ENCODE results near the gene MEAK7.

Gene MEAK7

GRCh38 chr16:84496991-84497390 is 7.5 kb downstream of the MEAK7 start:
- no peaks in the 10 kb centered on the region for H3K9me3 ChIP-seq (ENCODE audit: low read depth, low read length)
- no peak overlapping the region for H3K9ac ChIP-seq (ENCODE audit: insufficient read length)
- H3K36me3 ChIP-seq (ENCODE audit: insufficient read depth, low read length), result no peaks in the 10 kb centered on the region
- H3K4me3 ChIP-seq, result no peak overlapping the region
- TF ChIP-seq POLR2AphosphoS5 (IDR thresholded peaks at IDR 0.05; ENCODE audit: borderline replicate concordance, low read depth, low read length) (no peak), EZH2 (IDR thresholded peaks at IDR 0.05) (no peak), FOXP2 (optimal IDR thresholded peaks at IDR 0.05; ENCODE audit: control extremely low read depth, extremely low read length, insufficient read depth) (no peak)
- H3K27ac ChIP-seq, result no peak overlapping the region
- DNase-seq (ENCODE audit: low read depth, low spot score), result no peak

GRCh38 chr16:84495506-84495905 is 9.0 kb downstream of the MEAK7 start:
- no peaks in the 10 kb centered on the region for H3K36me3 ChIP-seq (ENCODE audit: insufficient read depth, low read length)
- TF ChIP-seq POLR2AphosphoS5 (IDR thresholded peaks at IDR 0.05; ENCODE audit: borderline replicate concordance, low read depth, low read length) (no peak), FOXP2 (optimal IDR thresholded peaks at IDR 0.05; ENCODE audit: control extremely low read depth, extremely low read length, insufficient read depth) (no peak), EZH2 (IDR thresholded peaks at IDR 0.05) (no peak)
- no peak for DNase-seq (ENCODE audit: low read depth, low spot score)
- no peak overlapping the region for H3K9ac ChIP-seq (ENCODE audit: insufficient read length)
- H3K9me3 ChIP-seq (ENCODE audit: low read depth, low read length), result no peaks in the 10 kb centered on the region
- no peak overlapping the region for H3K27ac ChIP-seq
- H3K4me3 ChIP-seq, result no peak overlapping the region

DNA sequence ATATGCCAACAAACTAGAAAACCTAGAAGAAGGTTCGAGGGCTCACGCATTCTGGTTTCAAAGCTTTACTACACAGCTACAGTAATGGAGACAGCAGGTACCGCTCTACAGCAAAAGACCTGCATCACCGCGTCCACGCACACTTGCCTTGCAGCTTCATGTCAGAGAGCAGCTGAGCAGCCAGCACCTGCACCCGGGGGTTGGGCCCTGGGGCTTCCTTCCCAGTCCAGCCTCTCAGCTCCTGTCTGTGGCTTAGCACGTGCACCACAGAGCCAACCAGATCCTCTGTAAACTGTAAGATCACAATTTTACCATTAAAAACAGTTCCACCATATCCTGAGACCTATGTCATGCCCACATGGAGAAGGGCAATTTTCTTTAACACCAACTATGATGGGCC is 15.3 kb downstream of the MEAK7 start:
- no peak overlapping the region for H3K9ac ChIP-seq (ENCODE audit: insufficient read length)
- TF ChIP-seq EZH2 (IDR thresholded peaks at IDR 0.05) (no peak), POLR2AphosphoS5 (IDR thresholded peaks at IDR 0.05; ENCODE audit: borderline replicate concordance, low read depth, low read length) (no peak), FOXP2 (optimal IDR thresholded peaks at IDR 0.05; ENCODE audit: control extremely low read depth, extremely low read length, insufficient read depth) (no peak)
- no peak overlapping the region for H3K27ac ChIP-seq
- DNase-seq (ENCODE audit: low read depth, low spot score), result no peak
- no peaks in the 10 kb centered on the region for H3K36me3 ChIP-seq (ENCODE audit: insufficient read depth, low read length)
- no peaks in the 10 kb centered on the region for H3K9me3 ChIP-seq (ENCODE audit: low read depth, low read length)
- H3K4me3 ChIP-seq, result no peak overlapping the region

DNA sequence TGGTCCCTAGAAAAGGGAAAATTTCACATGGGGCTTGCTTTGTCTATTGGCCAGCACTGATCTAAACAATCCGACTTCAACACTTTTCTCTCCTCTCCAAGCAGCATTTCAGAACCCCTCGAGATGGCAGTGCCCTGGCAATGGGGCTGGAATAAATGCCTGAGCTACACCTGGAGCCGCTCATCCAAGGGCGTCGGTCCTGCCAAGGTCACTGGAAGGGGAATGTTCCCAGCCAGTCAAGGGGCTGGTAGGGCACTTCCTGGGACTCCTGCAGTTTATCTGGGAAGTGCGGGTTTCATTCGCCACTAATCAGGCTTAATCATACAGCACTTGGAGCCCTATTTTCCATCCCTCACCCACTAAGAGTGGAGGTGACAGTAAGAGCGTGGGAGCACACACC is 17.1 kb downstream of the MEAK7 start:
- no peak for DNase-seq (ENCODE audit: low read depth, low spot score)
- H3K36me3 ChIP-seq (ENCODE audit: insufficient read depth, low read length), result no peaks in the 10 kb centered on the region
- TF ChIP-seq EZH2 (IDR thresholded peaks at IDR 0.05), result no peak
- TF ChIP-seq POLR2AphosphoS5 (IDR thresholded peaks at IDR 0.05; ENCODE audit: borderline replicate concordance, low read depth, low read length), result no peak
- TF ChIP-seq FOXP2 (optimal IDR thresholded peaks at IDR 0.05; ENCODE audit: control extremely low read depth, extremely low read length, insufficient read depth), result no peak
- H3K4me3 ChIP-seq, result no peak overlapping the region
- H3K9ac ChIP-seq (ENCODE audit: insufficient read length), result no peak overlapping the region
- no peak overlapping the region for H3K27ac ChIP-seq
- H3K9me3 ChIP-seq (ENCODE audit: low read depth, low read length), result no peaks in the 10 kb centered on the region

- Histone ChIP-seq H3K9ac (ENCODE audit: insufficient read length) (no peak overlapping the region), H3K4me3 (no peak overlapping the region), H3K27ac (no peak overlapping the region), H3K36me3 (ENCODE audit: insufficient read depth, low read length) (no peaks in the 10 kb centered on the region), H3K9me3 (ENCODE audit: low read depth, low read length) (no peaks in the 10 kb centered on the region)
- DNase-seq (ENCODE audit: low read depth, low spot score), result no peak
- TF ChIP-seq POLR2AphosphoS5 (IDR thresholded peaks at IDR 0.05; ENCODE audit: borderline replicate concordance, low read depth, low read length) (no peak), FOXP2 (optimal IDR thresholded peaks at IDR 0.05; ENCODE audit: control extremely low read depth, extremely low read length, insufficient read depth) (no peak), EZH2 (IDR thresholded peaks at IDR 0.05) (no peak)
These were observed 17.8 kb downstream of the MEAK7 start for GRCh38 chr16:84486551-84487235.

DNA sequence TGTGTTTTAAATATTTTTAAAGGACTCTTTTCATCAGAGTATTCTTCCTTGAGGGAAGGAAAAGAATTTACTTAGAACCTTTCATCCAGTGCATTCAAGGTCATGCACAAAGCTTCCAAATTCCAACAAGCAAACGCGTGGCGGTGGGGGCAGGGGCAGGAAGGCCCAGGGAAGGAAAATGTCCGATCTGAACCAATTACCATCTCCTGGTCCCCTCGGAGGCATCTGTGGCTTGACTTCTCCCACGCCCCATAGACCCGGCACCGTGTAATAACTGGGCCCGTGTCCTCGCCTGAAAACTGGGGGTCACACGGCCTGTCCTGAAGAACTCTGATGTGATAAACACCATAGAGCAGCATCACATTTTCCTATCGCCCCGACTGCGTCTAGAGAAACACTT is 18.3 kb downstream of the MEAK7 start:
- no peak overlapping the region for H3K9ac ChIP-seq (ENCODE audit: insufficient read length)
- TF ChIP-seq EZH2 (IDR thresholded peaks at IDR 0.05) (no peak), FOXP2 (optimal IDR thresholded peaks at IDR 0.05; ENCODE audit: control extremely low read depth, extremely low read length, insufficient read depth) (no peak), POLR2AphosphoS5 (IDR thresholded peaks at IDR 0.05; ENCODE audit: borderline replicate concordance, low read depth, low read length) (no peak)

GRCh38 chr16:84485255-84486010 is 19.0 kb downstream of the MEAK7 start:
- H3K36me3 ChIP-seq (ENCODE audit: insufficient read depth, low read length), result no peaks in the 10 kb centered on the region
- TF ChIP-seq POLR2AphosphoS5 (IDR thresholded peaks at IDR 0.05; ENCODE audit: borderline replicate concordance, low read depth, low read length) (no peak), FOXP2 (optimal IDR thresholded peaks at IDR 0.05; ENCODE audit: control extremely low read depth, extremely low read length, insufficient read depth) (no peak), EZH2 (IDR thresholded peaks at IDR 0.05) (no peak)
- DNase-seq (ENCODE audit: low read depth, low spot score), result no peak
- no peak overlapping the region for H3K27ac ChIP-seq
- no peak overlapping the region for H3K9ac ChIP-seq (ENCODE audit: insufficient read length)
- no peaks in the 10 kb centered on the region for H3K9me3 ChIP-seq (ENCODE audit: low read depth, low read length)
- H3K4me3 ChIP-seq, result no peak overlapping the region

More for the DNA sequence above, 18.3 kb downstream of the MEAK7 start:
- no peaks in the 10 kb centered on the region for H3K9me3 ChIP-seq (ENCODE audit: low read depth, low read length)
- H3K27ac ChIP-seq, result no peak overlapping the region
- H3K4me3 ChIP-seq, result no peak overlapping the region
- H3K36me3 ChIP-seq (ENCODE audit: insufficient read depth, low read length), result no peaks in the 10 kb centered on the region
- DNase-seq (ENCODE audit: low read depth, low spot score), result no peak

- Histone ChIP-seq H3K27ac (no peak overlapping the region), H3K9me3 (ENCODE audit: low read depth, low read length) (no peaks in the 10 kb centered on the region), H3K9ac (ENCODE audit: insufficient read length) (no peak overlapping the region), H3K4me3 (no peak overlapping the region), H3K36me3 (ENCODE audit: insufficient read depth, low read length) (no peaks in the 10 kb centered on the region)
- no peak for DNase-seq (ENCODE audit: low read depth, low spot score)
- TF ChIP-seq FOXP2 (optimal IDR thresholded peaks at IDR 0.05; ENCODE audit: control extremely low read depth, extremely low read length, insufficient read depth) (no peak), POLR2AphosphoS5 (IDR thresholded peaks at IDR 0.05; ENCODE audit: borderline replicate concordance, low read depth, low read length) (no peak), EZH2 (IDR thresholded peaks at IDR 0.05) (no peak)
These were observed 19.7 kb downstream of the MEAK7 start for GRCh38 chr16:84484579-84485254.

Data from SK-N-MC (cell line).